HG03565 (cell line): ENCODE data around the gene ADRB1.

Experiments
- ATAC-seq: cut with Tn5 transposase; IDR thresholded peaks from one replicate; pipeline ENCODE4 v1.9.1; 2021; ENCODE audit warnings: mild to moderate bottlenecking, moderate library complexity; ENCODE audit not compliant: unreplicated experiment

ADRB1 gene

DNA sequence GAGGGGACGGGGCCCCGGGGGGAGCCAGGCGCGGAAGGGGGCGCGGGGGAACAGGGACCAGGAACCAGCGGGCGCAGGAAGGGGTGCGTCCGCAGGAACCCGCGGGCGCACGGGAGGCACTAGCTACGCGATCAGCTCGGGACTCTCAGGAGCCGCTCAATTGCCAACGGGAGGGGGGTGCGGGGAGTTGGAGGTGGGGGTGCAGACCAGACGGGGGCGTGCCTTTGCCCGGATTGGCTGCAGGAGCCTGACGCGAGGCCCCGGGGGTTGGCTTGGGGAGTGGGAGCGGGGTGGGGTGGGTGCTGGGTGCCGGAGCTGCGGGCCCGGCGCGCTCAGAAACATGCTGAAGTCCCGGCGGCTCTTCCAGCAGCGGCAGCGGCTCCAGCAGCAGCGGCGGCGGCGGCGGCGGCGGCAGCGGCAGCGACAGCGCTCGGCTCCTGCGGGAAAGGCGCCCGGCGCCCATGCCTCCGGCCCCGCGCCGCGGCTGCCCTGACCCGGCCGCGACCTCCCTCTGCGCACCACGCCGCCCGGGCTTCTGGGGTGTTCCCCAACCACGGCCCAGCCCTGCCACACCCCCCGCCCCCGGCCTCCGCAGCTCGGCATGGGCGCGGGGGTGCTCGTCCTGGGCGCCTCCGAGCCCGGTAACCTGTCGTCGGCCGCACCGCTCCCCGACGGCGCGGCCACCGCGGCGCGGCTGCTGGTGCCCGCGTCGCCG lies at the start of gene ADRB1:
Gene ADRB1, plus strand, starts transcription at position 335 of the 715 bp plus-strand sequence. Its CDS starts 267 bp downstream, at position 602.
- ATAC-seq = peak; percentile 33

DNA sequence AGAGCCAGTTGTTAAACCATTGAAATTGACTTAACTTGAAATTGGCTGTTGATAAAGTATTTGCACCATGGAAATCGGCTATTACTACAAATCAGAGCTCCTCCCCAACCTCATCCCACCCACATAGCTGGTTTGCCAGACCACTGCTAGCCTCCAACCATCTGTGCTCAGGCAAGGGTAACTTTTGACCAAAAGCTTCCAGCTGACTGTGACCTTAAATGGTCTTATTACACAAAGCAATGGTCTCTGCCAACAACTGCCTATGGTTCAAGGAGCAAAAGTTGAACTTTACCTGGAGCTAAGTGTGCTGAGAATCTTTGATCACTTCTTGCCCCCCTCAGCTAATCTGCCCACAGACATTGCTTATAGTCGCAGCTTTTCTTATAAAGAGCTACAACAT lies 48.5 kb upstream of the ADRB1 start:
- ATAC-seq = no peak

GRCh38 chr10:113997428-113997827 lies 46.2 kb upstream of the ADRB1 start:
- ATAC-seq = no peak

DNA sequence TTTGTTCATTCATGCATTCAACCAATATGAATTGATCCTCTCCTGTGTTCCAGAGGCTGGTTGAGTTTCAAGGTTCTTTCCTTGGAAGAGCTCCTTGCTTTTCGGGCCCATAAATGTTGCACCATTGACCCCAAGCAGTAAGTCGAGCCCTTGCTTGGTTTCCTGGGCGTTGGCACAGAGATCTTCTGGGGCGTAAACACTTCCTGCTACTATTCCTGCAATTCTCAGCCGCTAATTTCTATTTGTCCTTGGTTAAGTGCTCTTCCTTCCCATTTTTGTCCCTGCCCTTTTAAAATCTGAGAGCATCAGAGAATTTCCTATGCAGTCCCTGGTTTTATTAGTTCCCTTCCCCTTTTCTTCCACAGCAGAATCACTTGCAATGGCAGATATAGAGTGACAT lies 44.1 kb upstream of the ADRB1 start:
- no peak for ATAC-seq

- ATAC-seq = no peak
Observed at GRCh38 chr10:114000457-114001010, 43.1 kb upstream of the ADRB1 start.

GRCh38 chr10:114002422-114002821 lies 41.2 kb upstream of the ADRB1 start:
- no peak for ATAC-seq

- ATAC-seq = no peak
Observed at GRCh38 chr10:114003161-114003941, 40.3 kb upstream of the ADRB1 start.

GRCh38 chr10:114009281-114009996 lies 34.2 kb upstream of the ADRB1 start:
- ATAC-seq = no peak

GRCh38 chr10:114010316-114010715 lies 33.4 kb upstream of the ADRB1 start:
- no peak for ATAC-seq

DNA sequence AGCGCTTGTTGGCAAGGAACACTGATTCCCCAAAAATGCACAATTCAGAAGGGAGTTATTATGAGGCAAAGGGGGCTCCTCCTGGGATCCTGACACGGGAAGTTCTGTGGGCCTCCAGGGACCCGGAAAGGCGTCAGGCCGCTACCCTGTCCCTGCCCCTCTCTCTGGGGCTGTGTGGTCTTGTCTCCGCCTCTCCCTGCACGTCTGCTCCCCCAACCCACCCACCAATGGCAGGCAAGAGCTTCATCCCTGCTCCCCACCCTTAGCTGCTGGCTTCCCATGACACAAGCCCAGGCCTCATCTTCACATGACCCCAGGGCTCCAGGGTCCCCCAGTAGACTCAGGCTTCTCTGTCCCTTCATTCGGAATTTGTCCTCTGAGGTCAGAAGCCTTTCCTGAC lies 31.0 kb upstream of the ADRB1 start:
- no peak for ATAC-seq

DNA sequence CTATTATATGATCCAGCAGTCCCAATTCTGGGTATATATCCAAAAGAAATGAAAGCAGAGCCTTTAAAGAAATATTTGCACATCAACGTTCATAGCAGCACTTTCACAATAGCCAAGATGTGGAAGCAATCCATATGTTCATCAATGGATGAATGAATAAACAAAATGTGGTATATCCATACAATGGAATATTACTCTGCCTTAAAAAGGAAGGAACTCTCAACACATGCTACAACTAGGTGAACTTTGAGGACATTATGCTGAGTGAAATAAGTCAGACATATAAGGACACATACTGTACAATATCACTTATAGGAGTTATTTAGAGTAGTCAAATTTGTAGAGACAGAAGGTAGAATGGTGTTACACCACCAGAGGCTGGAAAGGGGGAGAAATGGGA lies 28.0 kb upstream of the ADRB1 start:
- ATAC-seq = no peak

DNA sequence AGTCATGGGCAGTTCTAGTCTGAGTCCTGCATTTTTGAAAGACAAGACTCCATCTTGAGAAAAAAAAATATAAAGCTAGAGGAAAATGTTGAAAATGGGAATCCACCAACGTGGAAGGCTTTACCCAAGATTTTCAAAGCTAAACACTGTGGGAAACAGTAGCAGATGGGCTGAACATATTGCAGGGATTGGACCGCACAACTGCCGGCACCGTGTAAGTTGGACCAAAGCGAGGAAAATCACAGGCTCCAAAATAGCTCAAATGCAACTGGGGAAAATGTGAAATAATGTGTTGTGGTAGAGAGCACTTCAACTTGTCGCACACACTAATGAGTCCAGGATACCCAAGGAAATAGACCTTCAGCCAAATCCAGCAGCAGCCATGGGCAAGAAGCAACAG lies 26.4 kb upstream of the ADRB1 start:
- no peak for ATAC-seq

DNA sequence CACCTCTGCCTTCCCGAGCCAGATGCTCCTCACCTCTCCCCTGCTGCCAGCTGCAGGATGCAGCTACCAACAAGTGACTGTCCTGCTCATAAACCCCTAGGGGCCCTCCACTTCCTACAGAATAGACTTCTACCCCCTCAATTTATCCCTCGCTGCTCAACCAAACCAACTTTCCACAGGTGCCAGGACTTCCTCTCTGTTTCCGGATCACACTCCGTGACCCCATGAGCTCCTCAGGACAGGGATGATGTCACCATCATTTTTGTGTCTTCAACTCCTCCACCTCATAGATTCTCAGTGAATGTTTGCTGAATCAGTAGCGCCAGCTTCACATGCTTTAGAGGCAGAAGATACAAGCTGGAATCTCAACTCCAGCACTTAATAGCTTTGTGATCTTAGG lies 25.8 kb upstream of the ADRB1 start:
- ATAC-seq = no peak

GRCh38 chr10:114019226-114019625 lies 24.4 kb upstream of the ADRB1 start:
- no peak for ATAC-seq

- no peak for ATAC-seq
Observed at GRCh38 chr10:114021154-114021553, 22.5 kb upstream of the ADRB1 start.

- ATAC-seq = no peak
Observed at GRCh38 chr10:114021717-114022680, 21.7 kb upstream of the ADRB1 start.

DNA sequence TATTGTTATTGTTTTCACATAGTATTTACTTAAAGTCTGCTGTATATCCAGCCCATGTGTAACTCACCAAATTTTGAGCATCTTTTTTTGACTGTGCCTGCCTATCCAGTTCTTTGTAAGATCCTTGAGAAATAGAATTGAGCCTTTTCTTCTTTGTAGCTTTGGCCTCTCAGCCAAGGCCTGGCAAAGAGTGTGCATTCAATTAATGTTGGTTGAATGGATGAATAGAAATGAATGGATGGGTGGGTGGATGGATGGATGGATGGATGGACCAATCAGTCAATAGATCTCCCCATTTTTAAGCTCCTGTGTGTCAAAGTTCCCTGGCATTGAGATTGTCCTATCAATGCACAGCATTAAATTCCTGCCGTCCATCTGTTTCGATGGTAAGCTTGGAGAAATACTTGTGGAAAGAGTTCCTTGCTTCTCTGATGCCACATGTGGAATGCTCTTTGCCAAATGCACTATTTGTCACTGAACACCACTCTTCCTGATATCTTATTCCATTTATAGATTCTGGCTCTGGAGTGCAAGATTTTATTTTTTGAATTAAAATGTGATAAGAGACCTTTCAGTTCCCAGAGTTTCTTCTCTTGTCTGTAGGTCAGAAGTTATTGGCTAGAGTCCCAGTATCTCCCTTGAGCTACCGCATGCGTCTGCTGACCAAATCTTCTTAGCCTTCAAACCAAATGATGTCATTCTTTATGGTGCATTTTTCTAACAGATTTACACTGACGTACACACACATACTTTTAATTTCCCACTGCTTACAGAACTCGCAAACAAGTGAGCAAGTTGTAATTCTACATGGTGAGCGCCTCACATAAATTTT lies 20.7 kb upstream of the ADRB1 start:
- ATAC-seq = no peak

DNA sequence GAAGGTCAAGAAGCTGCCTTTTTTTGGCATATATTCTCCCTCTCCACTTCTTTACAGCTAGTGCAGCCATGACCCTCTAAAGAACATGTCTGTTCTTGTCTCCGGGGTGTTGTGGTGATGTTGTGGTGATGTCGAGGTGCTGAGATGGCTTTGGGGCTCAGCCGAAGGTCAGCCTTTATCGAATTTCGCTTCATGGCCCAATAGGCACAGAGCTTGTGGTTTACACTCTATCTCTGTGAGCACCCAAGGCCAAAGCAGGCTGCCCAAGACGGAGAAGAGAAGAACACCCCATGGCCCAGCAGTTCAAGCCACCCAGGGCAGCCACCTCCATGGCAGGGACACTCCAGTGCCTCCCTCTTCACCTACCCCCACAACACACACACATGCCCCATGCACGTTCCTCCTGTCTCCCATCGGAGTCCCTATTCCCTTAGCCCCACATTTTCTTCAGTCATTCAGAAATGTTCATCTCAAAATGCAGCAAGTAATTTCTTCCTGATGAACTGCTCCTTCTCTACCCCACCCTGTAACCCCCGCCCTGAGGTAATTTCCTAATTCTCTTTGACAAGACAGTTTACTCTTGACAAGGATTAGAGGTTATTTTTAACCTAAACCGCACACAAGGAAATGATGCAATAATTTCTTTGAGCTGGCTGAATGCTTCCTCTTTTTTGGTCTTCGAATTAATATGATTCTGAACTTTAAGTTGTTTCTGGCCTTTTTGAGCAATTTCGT lies 18.6 kb upstream of the ADRB1 start:
- peak; percentile 69 for ATAC-seq
